ENCODE data around the gene DUSP12.

- no peak for TF ChIP-seq POLR2A (IDR thresholded peaks at IDR 0.05)
- TF ChIP-seq, protein P1, sequence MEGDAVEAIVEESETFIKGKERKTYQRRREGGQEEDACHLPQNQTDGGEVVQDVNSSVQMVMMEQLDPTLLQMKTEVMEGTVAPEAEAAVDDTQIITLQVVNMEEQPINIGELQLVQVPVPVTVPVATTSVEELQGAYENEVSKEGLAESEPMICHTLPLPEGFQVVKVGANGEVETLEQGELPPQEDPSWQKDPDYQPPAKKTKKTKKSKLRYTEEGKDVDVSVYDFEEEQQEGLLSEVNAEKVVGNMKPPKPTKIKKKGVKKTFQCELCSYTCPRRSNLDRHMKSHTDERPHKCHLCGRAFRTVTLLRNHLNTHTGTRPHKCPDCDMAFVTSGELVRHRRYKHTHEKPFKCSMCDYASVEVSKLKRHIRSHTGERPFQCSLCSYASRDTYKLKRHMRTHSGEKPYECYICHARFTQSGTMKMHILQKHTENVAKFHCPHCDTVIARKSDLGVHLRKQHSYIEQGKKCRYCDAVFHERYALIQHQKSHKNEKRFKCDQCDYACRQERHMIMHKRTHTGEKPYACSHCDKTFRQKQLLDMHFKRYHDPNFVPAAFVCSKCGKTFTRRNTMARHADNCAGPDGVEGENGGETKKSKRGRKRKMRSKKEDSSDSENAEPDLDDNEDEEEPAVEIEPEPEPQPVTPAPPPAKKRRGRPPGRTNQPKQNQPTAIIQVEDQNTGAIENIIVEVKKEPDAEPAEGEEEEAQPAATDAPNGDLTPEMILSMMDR (IDR thresholded peaks at IDR 0.05): no peak
Measured at GRCh38 chr1:161770250-161770649, 20.7 kb downstream of the DUSP12 start.

All from Peyer's patch (tissue), 4 donors.